Smooth muscle cell of bladder (primary cell): Measurements from ENCODE around the gene KHDC1. TPM values are rescaled to one million over a fixed set of nuclear protein-coding genes. Genes with fewer than 3 reads are reported as not detected.

ENCODE experiments used
- total RNA-seq: library from RNA; depleted of rRNA; stranded (reverse); fragments of >200 nt; gene quantifications from 2 replicates; pipeline ENCODE4 v1.2.3, GENCODE V29; 2014

The KHDC1 gene
- total RNA-seq: 2.6 and 4.4 TPM in 2 replicates

DNA sequence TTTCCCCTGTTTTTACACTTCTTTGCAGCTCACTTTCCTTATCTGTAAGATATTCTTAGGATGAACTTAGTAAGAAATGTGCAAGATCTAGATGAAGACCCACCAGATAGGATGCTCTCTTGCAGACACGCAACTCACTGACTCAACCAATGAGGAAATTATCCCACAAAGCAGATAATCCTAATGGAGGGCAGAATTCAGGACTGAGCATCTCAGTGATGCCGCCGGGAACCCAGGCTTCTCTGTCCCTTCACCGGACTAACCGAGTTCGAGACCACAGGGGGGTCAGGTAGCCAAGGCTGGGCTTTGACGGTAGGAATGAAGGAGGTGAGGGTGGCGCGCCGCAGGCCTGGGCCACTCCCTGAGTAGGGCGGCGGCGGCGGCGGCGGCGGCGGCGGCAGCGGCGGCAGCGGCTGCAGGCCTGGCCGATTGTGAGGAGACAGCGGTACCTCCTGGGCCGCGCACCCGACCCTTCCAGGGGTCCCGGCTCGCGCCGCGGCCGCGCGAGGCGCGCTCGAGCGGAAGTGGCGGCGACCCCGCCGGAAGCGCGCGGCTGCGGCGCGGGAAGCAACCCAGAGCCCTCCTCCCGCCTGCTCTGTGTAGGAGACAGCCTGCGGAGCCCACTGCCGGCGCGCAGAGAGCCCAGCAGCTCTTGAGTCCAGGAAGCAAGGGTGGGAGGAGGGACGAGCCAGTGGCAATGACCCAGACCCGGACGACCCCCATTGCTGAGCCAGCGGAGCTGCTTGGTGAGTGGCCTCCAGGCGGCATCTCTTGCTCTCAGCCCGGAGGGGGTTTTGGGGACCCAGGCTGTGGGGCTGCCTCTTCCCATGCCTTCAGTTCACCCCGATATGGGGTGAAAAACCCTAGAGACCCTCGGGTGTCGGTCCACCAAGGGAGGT, at the start of gene KHDC1:
TSS of gene KHDC1 (minus strand) at position 526 of the 899 bp plus-strand sequence. CDS start 20,679 bp downstream, outside the sequence.

DNA sequence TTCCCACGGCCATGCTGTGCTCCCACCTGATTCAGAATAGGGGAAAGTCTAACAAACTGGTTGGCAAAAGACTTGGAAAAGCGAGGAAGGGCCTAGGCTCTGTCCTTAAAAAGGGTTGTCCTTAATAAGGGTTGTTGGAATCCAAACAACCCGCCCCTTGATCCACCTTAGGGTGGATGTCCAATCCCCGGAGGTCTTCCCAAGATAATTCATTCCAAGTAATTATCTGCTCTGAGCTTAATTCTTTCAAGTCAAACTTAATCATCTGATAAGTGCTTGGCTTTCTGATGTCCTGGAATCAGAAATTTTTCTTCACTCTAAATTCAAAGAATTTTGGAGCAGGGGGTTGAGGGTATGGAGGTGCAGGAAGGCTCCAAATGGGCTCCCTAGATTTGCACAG, 37.6 kb downstream of the KHDC1 start, which contains the start of gene KHDC1L:
TSS of gene KHDC1L (minus strand) at position 101 of the 400 bp plus-strand sequence. CDS start at position 13, 88 bp downstream.

Other genes starting within 250 kb of the KHDC1 start
- not detected in 2 replicates for gene KHDC1L, start 37.7 kb downstream of the KHDC1 start, total RNA-seq
- gene DPPA5, start 91.1 kb upstream of the KHDC1 start, total RNA-seq: not detected in 2 replicates
- 0.09 TPM in 1 of 2 replicates, not detected in the other for gene KHDC3L, start 99.5 kb upstream of the KHDC1 start, total RNA-seq
- not detected in 2 replicates for gene OOEP, start 106.7 kb upstream of the KHDC1 start, total RNA-seq
- gene DDX43, start 131.6 kb upstream of the KHDC1 start, total RNA-seq: 0.55 TPM in 1 of 2 replicates, not detected in the other
- gene CGAS, start 189.1 kb upstream of the KHDC1 start, total RNA-seq: 3.4 and 4.3 TPM in 2 replicates
- gene MTO1, start 198.5 kb upstream of the KHDC1 start, total RNA-seq: 28.8 and 30.0 TPM in 2 replicates